GM19043 (cell line): ENCODE results near the gene PPP1R14C.

Source experiments
- ATAC-seq: cut with Tn5 transposase; IDR thresholded peaks from one replicate; pipeline ENCODE4 v1.9.1; 2021; ENCODE audit warnings: low read depth; ENCODE audit not compliant: unreplicated experiment

The PPP1R14C gene

GRCh38 chr6:150211700-150212511 lies 69.1 kb downstream of the PPP1R14C start:
- no peak for ATAC-seq

GRCh38 chr6:150212778-150213177 lies 69.9 kb downstream of the PPP1R14C start:
- no peak for ATAC-seq

GRCh38 chr6:150213301-150213700 lies 70.5 kb downstream of the PPP1R14C start:
- ATAC-seq, result no peak

GRCh38 chr6:150214310-150214709 lies 71.5 kb downstream of the PPP1R14C start:
- no peak for ATAC-seq

- no peak for ATAC-seq
Measured at GRCh38 chr6:150220634-150221551, 78.0 kb downstream of the PPP1R14C start.

- no peak for ATAC-seq
Measured at GRCh38 chr6:150224820-150225219, 82.0 kb downstream of the PPP1R14C start.

- no peak for ATAC-seq
Measured at GRCh38 chr6:150227281-150227680, 84.4 kb downstream of the PPP1R14C start.

GRCh38 chr6:150228072-150228733 lies 85.4 kb downstream of the PPP1R14C start:
- no peak for ATAC-seq

- no peak for ATAC-seq
Measured at GRCh38 chr6:150229436-150230163, 86.8 kb downstream of the PPP1R14C start.

GRCh38 chr6:150230164-150230561 lies 87.3 kb downstream of the PPP1R14C start:
- no peak for ATAC-seq

- ATAC-seq, result no peak
Measured at GRCh38 chr6:150230832-150231524, 88.1 kb downstream of the PPP1R14C start.

GRCh38 chr6:150231525-150231850 lies 88.6 kb downstream of the PPP1R14C start:
- ATAC-seq, result no peak

GRCh38 chr6:150233843-150234269 lies 91.0 kb downstream of the PPP1R14C start:
- no peak for ATAC-seq

- ATAC-seq, result no peak
Measured at GRCh38 chr6:150235218-150235617, 92.4 kb downstream of the PPP1R14C start.

GRCh38 chr6:150236114-150236513 lies 93.3 kb downstream of the PPP1R14C start:
- no peak for ATAC-seq

GRCh38 chr6:150236544-150236943 lies 93.7 kb downstream of the PPP1R14C start:
- no peak for ATAC-seq

GRCh38 chr6:150237626-150238025 lies 94.8 kb downstream of the PPP1R14C start:
- ATAC-seq, result no peak

GRCh38 chr6:150238336-150238741 lies 95.5 kb downstream of the PPP1R14C start:
- ATAC-seq, result no peak

GRCh38 chr6:150238846-150239407 lies 96.1 kb downstream of the PPP1R14C start:
- ATAC-seq, result no peak
